ENCODE data around the gene XAB2. TPM values are rescaled to one million over a fixed set of nuclear protein-coding genes. Genes with fewer than 3 reads are reported as not detected.

XAB2 gene
- total RNA-seq, 1 experiment from 2014 or later: 48.0 TPM

DNA sequence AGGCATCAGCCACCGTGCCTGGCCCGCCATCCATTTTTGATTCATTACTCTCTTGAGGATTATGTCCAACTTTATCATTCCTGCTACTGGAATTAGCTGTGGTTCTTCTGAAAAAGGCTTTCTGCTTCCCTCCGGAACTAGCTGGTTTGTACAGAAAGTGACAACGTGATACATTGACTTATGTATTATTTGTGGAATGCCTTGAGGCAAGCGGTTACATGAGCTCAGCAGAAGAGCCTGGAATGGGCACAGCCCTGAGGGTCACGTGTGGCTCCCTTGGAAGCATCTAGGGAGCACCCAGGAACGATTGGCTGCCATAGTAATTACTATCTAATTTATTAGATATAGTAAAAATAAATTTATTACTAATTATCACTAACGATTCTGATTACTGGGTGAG is 25.1 kb upstream of the XAB2 start:
- no peaks in the 10 kb centered on the region for H3K4me1 ChIP-seq (ENCODE audit: insufficient read depth, low read length)
- no peak overlapping the region for H2AFZ ChIP-seq (ENCODE audit: low read length)
- no peak overlapping the region for H4K8ac ChIP-seq (replicated peaks; ENCODE audit: insufficient read length, low read depth, low read length)
- H2BK15ac ChIP-seq (ENCODE audit: low read depth, low read length): no peak overlapping the region
- no peaks in the 10 kb centered on the region for H3K9me3 ChIP-seq (ENCODE audit: control insufficient read depth, low read depth, low read length)
- no peak overlapping the region for H3K27ac ChIP-seq (ENCODE audit: insufficient read length, low read depth, low read length)
- no peak overlapping the region for H3K9ac ChIP-seq (ENCODE audit: extremely low read depth, insufficient read length, low read length)
- no CpG with 5 or more reads among the region's 8 CpGs for WGBS (ENCODE audit: extremely low coverage, insufficient read length, low lambda C conversion rate)
- H4K20me1 ChIP-seq (ENCODE audit: control insufficient read depth, insufficient read depth, insufficient read length): no peaks in the 10 kb centered on the region
- H3K23me2 ChIP-seq (ENCODE audit: insufficient read length, low read depth, low read length, poor library complexity, severe bottlenecking): no peaks in the 10 kb centered on the region
- H3K27ac Mint-ChIP-seq: no peak overlapping the region
- no peak overlapping the region for H3T11ph ChIP-seq (ENCODE audit: low read length)
- H3K4me2 ChIP-seq (ENCODE audit: insufficient read depth, insufficient read length, low read length): no peak overlapping the region
- no peak overlapping the region for H2BK12ac ChIP-seq (ENCODE audit: insufficient read length, low read depth, low read length)
- no peak overlapping the region for H3K4me3 Mint-ChIP-seq
- H3K18ac ChIP-seq (ENCODE audit: insufficient read length, low read depth, low read length): no peak overlapping the region
- no peak overlapping the region for H2AK5ac ChIP-seq (ENCODE audit: insufficient read length, low read length)
- H3K27me3 ChIP-seq (ENCODE audit: insufficient read depth, low read length): peaks cover 4% of the 10 kb centered on the region; the same call in 1 of the 2 replicates
- H3K79me1 ChIP-seq (ENCODE audit: insufficient read depth, low read depth, low read length, poor library complexity, severe bottlenecking): no peaks in the 10 kb centered on the region
- H3K4ac ChIP-seq (ENCODE audit: low read depth, low read length): no peak overlapping the region
- H3K27me3 Mint-ChIP-seq (ENCODE audit: low read depth): peaks cover 89% of the 10 kb centered on the region
- H3K36me3 Mint-ChIP-seq (ENCODE audit: insufficient read depth in 1 of 3, low read depth in 3 of 3): no peaks in the 10 kb centered on the region
- H2BK20ac ChIP-seq (ENCODE audit: low read depth, low read length, poor library complexity, severe bottlenecking): no peak overlapping the region
- no peak overlapping the region for H2BK120ac ChIP-seq (ENCODE audit: low read depth, low read length, poor library complexity, severe bottlenecking)
- H4K91ac ChIP-seq (ENCODE audit: insufficient read length, low read depth, low read length): no peak overlapping the region
- DNase-seq: no peak
- H3K23ac ChIP-seq (ENCODE audit: insufficient read length, low read depth, low read length): no peak overlapping the region
- H4K5ac ChIP-seq (ENCODE audit: insufficient read length, low read depth, low read length): no peak overlapping the region
- TF ChIP-seq, protein P1, sequence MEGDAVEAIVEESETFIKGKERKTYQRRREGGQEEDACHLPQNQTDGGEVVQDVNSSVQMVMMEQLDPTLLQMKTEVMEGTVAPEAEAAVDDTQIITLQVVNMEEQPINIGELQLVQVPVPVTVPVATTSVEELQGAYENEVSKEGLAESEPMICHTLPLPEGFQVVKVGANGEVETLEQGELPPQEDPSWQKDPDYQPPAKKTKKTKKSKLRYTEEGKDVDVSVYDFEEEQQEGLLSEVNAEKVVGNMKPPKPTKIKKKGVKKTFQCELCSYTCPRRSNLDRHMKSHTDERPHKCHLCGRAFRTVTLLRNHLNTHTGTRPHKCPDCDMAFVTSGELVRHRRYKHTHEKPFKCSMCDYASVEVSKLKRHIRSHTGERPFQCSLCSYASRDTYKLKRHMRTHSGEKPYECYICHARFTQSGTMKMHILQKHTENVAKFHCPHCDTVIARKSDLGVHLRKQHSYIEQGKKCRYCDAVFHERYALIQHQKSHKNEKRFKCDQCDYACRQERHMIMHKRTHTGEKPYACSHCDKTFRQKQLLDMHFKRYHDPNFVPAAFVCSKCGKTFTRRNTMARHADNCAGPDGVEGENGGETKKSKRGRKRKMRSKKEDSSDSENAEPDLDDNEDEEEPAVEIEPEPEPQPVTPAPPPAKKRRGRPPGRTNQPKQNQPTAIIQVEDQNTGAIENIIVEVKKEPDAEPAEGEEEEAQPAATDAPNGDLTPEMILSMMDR (conservative IDR thresholded peaks at IDR 0.05): no peak
- peaks cover 3 to 6% of the 10 kb centered on the region in 2 experiments for H3K4me1 Mint-ChIP-seq
- no peaks in the 10 kb centered on the region for H3K79me2 ChIP-seq (ENCODE audit: insufficient read depth, low read length)
- H3K56ac ChIP-seq (ENCODE audit: insufficient read length, low read depth, low read length): no peak overlapping the region
- H2BK5ac ChIP-seq (ENCODE audit: insufficient read length, low read length): no peak overlapping the region
- H3K14ac ChIP-seq (ENCODE audit: insufficient read depth, low read length): no peak overlapping the region
- H3K9me3 Mint-ChIP-seq: peaks cover 0 to 3% of the 10 kb centered on the region in 2 experiments; a peak in 2 of 5 replicates

Measured in H9 (cell line).